ENCODE data around the gene POLR2E. TPM values are rescaled to one million over a fixed set of nuclear protein-coding genes. Genes with fewer than 3 reads are reported as not detected.

Gene POLR2E
- total RNA-seq, 1 experiment from 2014 or later: 281 TPM

GRCh38 chr19:1069009-1069779 lies 26.0 kb downstream of the POLR2E start:
- H3K9ac ChIP-seq (ENCODE audit: low read length): no peak overlapping the region
- peaks cover 0 to 3% of the 10 kb centered on the region in 2 experiments; a peak in 1 of 4 replicates for H3K36me3 ChIP-seq (ENCODE audit: control insufficient read depth in 1 of 2, insufficient read depth in 2 of 2, low read length in 2 of 2)
- no peak overlapping the region for H3K4me2 ChIP-seq (ENCODE audit: low read length)
- ChIA-PET POLR2A (interaction anchor here (0.6 kb wide), 1 partner anchor 35 kb away, joined by 3 read pairs; the partner anchor contains the start of gene GPX4), CTCF (no interaction called here), RAD21 (ENCODE audit: low non-redundant PET in 1 of 2, low total read pairs in 2 of 2, uncharacterized antibody in 2 of 2, unreplicated experiment in 2 of 2) (no interaction called here)
- H2AFZ ChIP-seq (ENCODE audit: low read depth, low read length, poor library complexity, severe bottlenecking): no peak overlapping the region
- H3K79me2 ChIP-seq (ENCODE audit: insufficient read depth, low read length): peaks cover 26% of the 10 kb centered on the region; the same call in 1 of the 2 replicates
- H3K27ac ChIP-seq (ENCODE audit: low read depth, low read length): peak overlapping the region; percentile 58; the same call in 1 of the 2 replicates
- TF ChIP-seq CBX3 (IDR thresholded peaks at IDR 0.05; ENCODE audit: low read depth): no peak
- TF ChIP-seq ELF1 (IDR thresholded peaks at IDR 0.05; ENCODE audit: borderline replicate concordance, low read depth): no peak
- no peak for TF ChIP-seq RAD21 (IDR thresholded peaks at IDR 0.05; ENCODE audit: low read depth)
- TF ChIP-seq CTCF (IDR thresholded peaks at IDR 0.05 in 2 of 3, conservative IDR thresholded peaks at IDR 0.05 in 1 of 3; ENCODE audit: borderline replicate concordance in 1 of 3, insufficient read depth in 1 of 3, low read depth in 2 of 3, low read length in 2 of 3): no peak
- TF ChIP-seq EGR1 (IDR thresholded peaks at IDR 0.05; ENCODE audit: low read depth): no peak
- TF ChIP-seq YY1 (IDR thresholded peaks at IDR 0.05; ENCODE audit: extremely low read depth, insufficient replicate concordance, low read depth, low read length): no peak
- TF ChIP-seq EZH2phosphoT487 (IDR thresholded peaks at IDR 0.05; ENCODE audit: borderline replicate concordance): no peak
- no peak for TF ChIP-seq EZH2 (IDR thresholded peaks at IDR 0.05)
- H3K9me3 ChIP-seq (ENCODE audit: control insufficient read depth in 1 of 2, insufficient read depth in 1 of 2, low read depth in 1 of 2, low read length in 2 of 2): no peaks in the 10 kb centered on the region
- H4K20me1 ChIP-seq (ENCODE audit: insufficient read depth): no peaks in the 10 kb centered on the region
- DNase-seq (ENCODE audit: low read depth, low spot score) (no peak), ATAC-seq (no peak)
- peaks cover 23 to 56% of the 10 kb centered on the region in 2 experiments for H3K4me1 ChIP-seq (ENCODE audit: control insufficient read depth in 1 of 2, insufficient read depth in 2 of 2, low read length in 2 of 2)
- intact Hi-C loops (cut with micrococcal nuclease): no loop called here
- BruUV-seq (replicated peaks): no TSS peak
- no peak overlapping the region for H3K4me3 ChIP-seq (replicated peaks in 1 of 2; ENCODE audit: low read depth in 1 of 2, low read length in 2 of 2)
- H3K9me2 ChIP-seq (ENCODE audit: insufficient read depth): no peaks in the 10 kb centered on the region
- H3K27me3 ChIP-seq (ENCODE audit: insufficient read depth, low read length): no peaks in the 10 kb centered on the region
